Fibroblast of skin of scalp (primary cell): ENCODE results near the gene EEFSEC.
A peak's percentile ranks its signal among the peaks of the same experiment; 100 is the strongest.

Source experiments
- DNase-seq: peaks from one replicate; pipeline ENCODE4 v3.0.0-alpha.2; 2013

EEFSEC gene

GRCh38 chr3:128290484-128290883 lies 137.2 kb downstream of the EEFSEC start:
- DNase-seq: no peak

- no peak for DNase-seq
Observed at GRCh38 chr3:128293930-128294329, 140.6 kb downstream of the EEFSEC start.

GRCh38 chr3:128294999-128295468 lies 141.8 kb downstream of the EEFSEC start:
- no peak for DNase-seq

- DNase-seq: no peak
Observed at GRCh38 chr3:128296469-128297251, 143.4 kb downstream of the EEFSEC start.

GRCh38 chr3:128297401-128298138 lies 144.3 kb downstream of the EEFSEC start:
- peak; percentile 36 for DNase-seq

GRCh38 chr3:128301186-128302023 lies 148.1 kb downstream of the EEFSEC start:
- no peak for DNase-seq

- no peak for DNase-seq
Observed at GRCh38 chr3:128306481-128306880, 153.2 kb downstream of the EEFSEC start.

- no peak for DNase-seq
Observed at GRCh38 chr3:128307029-128307633, 153.8 kb downstream of the EEFSEC start.

- no peak for DNase-seq
Observed at GRCh38 chr3:128307781-128308469, 154.6 kb downstream of the EEFSEC start.

GRCh38 chr3:128309026-128309425 lies 155.7 kb downstream of the EEFSEC start:
- no peak for DNase-seq

- DNase-seq: no peak
Observed at GRCh38 chr3:128310286-128311058, 157.2 kb downstream of the EEFSEC start.

- DNase-seq: no peak
Observed at GRCh38 chr3:128311441-128311844, 158.2 kb downstream of the EEFSEC start.

GRCh38 chr3:128312271-128312670 lies 159.0 kb downstream of the EEFSEC start:
- DNase-seq: no peak

- DNase-seq: no peak
Observed at GRCh38 chr3:128313071-128313725, 159.9 kb downstream of the EEFSEC start.

- no peak for DNase-seq
Observed at GRCh38 chr3:128313935-128314334, 160.7 kb downstream of the EEFSEC start.

GRCh38 chr3:128315313-128315712 lies 162.0 kb downstream of the EEFSEC start:
- DNase-seq: no peak

- DNase-seq: peak; percentile 34
Observed at GRCh38 chr3:128316481-128316891, 163.2 kb downstream of the EEFSEC start.

GRCh38 chr3:128317101-128317697 lies 163.9 kb downstream of the EEFSEC start:
- DNase-seq: no peak

- DNase-seq: no peak
Observed at GRCh38 chr3:128317698-128318231, 164.5 kb downstream of the EEFSEC start.
